ENCODE data around the gene SBK1. TPM values are rescaled to one million over a fixed set of nuclear protein-coding genes. Genes with fewer than 3 reads are reported as not detected.

The SBK1 gene
- total and polyA plus RNA-seq, 9 donors = 0.32 to 1.5 (median 0.79) TPM

DNA sequence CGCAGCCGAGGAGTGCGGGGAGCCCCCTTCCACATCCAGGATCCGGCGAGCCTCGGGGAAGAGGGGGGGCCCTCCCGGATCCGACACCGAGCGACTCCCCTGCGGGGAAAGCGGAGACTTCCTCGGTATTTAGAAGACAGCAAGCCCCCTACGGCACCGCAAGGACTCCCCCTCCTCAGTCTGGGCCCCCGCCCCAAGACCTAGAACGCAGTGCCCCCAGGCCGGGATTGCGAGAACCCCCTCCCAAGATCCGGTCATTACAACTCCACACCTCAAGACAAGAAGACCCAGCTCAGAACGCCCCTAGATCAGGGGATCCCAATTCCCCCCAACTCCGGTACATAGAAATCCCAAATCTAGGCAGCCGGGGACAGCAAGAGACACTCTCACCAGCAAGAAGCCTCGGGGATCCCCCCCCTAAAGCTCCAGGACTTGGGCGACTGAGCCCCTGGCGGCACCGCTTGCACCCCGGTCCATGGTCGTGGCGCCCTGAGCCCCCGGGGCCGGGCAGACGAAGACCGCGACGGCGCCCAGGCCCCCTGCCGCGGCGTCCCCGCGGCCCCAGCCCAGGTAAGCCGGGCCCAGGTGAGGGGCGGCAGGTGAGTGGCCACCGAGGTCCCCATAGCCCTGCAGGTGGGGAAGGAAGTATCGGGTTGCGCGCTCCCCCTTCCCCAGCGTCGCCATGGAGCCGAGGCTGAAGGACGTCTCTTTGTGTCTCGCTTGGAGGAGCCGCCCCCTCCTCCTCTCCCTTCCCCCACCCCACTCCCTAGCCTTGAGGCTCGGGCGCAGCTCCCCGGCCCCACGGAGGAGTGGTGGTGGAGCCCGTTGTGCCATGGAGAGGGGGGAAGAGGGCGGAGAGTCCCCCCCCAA is 641 bp downstream of the SBK1 start:
- Histone ChIP-seq H3K9me3 (no peaks in the 10 kb centered on the region), H3K4me1 (ENCODE audit: insufficient read depth) (peaks cover 7% of the 10 kb centered on the region), H3K4me3 (peak overlapping the region; percentile 45), H3K27ac (peak overlapping the region in 1 of 2 donors; percentile 44), H3K27me3 (no peaks in the 10 kb centered on the region), H3K36me3 (no peaks in the 10 kb centered on the region)
- WGBS, 3 donors = 0 to 1% (median 1%) methylated on average over 44 to 60 of the region's 60 CpGs
- DNase-seq = peak in 3 of 5 donors; percentile 36 to 43 (median 40)
- intact Hi-C loops (cut with DNase I) = no loop called here
- TF ChIP-seq, protein P1, sequence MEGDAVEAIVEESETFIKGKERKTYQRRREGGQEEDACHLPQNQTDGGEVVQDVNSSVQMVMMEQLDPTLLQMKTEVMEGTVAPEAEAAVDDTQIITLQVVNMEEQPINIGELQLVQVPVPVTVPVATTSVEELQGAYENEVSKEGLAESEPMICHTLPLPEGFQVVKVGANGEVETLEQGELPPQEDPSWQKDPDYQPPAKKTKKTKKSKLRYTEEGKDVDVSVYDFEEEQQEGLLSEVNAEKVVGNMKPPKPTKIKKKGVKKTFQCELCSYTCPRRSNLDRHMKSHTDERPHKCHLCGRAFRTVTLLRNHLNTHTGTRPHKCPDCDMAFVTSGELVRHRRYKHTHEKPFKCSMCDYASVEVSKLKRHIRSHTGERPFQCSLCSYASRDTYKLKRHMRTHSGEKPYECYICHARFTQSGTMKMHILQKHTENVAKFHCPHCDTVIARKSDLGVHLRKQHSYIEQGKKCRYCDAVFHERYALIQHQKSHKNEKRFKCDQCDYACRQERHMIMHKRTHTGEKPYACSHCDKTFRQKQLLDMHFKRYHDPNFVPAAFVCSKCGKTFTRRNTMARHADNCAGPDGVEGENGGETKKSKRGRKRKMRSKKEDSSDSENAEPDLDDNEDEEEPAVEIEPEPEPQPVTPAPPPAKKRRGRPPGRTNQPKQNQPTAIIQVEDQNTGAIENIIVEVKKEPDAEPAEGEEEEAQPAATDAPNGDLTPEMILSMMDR (IDR thresholded peaks at IDR 0.05) = no peak
- TF ChIP-seq EP300 (IDR thresholded peaks at IDR 0.05) = no peak
- TF ChIP-seq POLR2A (IDR thresholded peaks at IDR 0.05) = no peak

DNA sequence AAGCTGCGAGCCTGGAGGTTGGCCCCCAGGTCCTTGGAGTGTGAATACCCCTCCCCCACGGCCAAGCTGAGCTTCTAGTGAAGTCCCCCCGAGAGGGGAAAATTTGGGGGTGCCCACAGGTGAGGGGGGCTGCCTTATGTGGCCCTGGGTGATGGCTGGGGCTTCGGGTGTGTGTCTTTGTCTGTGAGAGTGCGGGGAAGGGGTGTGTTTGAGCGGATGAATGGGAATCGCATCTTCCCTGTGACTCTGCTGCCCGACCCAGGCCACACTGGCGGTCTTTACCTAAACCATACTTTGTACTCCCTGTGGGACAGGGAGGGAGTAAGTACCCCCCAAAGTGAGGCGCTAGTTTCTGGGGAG is 1.3 kb downstream of the SBK1 start:
- WGBS, 3 donors = 18 to 30% (median 26%) methylated on average over 10 of the region's 10 CpGs
- intact Hi-C loops (cut with DNase I) = no loop called here
- Histone ChIP-seq H3K9me3 (no peaks in the 10 kb centered on the region), H3K27ac (no peak overlapping the region), H3K4me3 (no peak overlapping the region), H3K27me3 (no peaks in the 10 kb centered on the region), H3K4me1 (ENCODE audit: insufficient read depth) (peaks cover 7% of the 10 kb centered on the region), H3K36me3 (no peaks in the 10 kb centered on the region)
- DNase-seq = no peak
- TF ChIP-seq POLR2A (IDR thresholded peaks at IDR 0.05) (no peak), EP300 (IDR thresholded peaks at IDR 0.05) (no peak)
- TF ChIP-seq, protein P1 (IDR thresholded peaks at IDR 0.05) = no peak

DNA sequence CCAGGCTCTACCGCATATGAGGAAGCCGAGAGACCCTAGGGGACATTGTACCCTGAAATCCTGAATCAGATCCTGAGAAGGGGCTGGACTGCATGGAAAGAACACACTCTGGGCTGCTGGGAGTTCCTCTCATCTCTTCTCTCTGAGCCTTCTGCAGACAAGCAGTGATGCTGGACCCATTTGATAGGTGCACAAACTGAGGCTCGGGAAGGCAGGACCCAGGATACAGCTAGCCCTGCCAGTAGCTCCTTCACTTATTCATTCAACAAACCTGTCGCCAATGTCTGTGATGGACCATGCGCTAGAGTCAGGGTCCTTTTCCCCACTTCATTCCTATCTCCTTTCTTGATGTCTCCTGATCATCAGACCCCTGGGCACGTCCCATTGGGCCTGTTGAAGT is 1.9 kb downstream of the SBK1 start:
- TF ChIP-seq, protein P1 (IDR thresholded peaks at IDR 0.05) = no peak
- TF ChIP-seq POLR2A (IDR thresholded peaks at IDR 0.05) (no peak), EP300 (IDR thresholded peaks at IDR 0.05) (no peak)
- DNase-seq = no peak

DNA sequence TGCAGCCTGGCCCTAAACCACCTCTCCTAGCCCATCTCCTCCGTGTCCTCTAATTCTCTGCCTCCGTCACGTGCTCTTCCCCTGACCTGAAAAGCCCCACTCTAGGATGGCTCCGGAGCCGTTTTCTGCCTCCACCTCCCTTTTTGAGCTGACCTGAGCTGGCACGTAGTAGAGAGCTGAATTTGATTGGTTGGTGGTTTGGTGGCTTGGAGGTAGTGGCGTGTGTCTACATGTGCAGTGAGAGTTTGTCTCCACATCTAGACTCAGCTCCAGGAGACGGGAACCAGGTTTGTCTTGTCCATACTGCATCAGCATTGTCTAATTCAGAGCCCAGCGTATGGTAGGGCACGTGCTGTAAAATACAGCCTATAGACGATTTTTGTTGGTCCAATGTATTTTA is 3.0 kb downstream of the SBK1 start:
- Histone ChIP-seq H3K4me3 (no peak overlapping the region), H3K27ac (no peak overlapping the region), H3K9me3 (no peaks in the 10 kb centered on the region), H3K4me1 (ENCODE audit: insufficient read depth) (peaks cover 7% of the 10 kb centered on the region), H3K36me3 (no peaks in the 10 kb centered on the region), H3K27me3 (no peaks in the 10 kb centered on the region)
- WGBS, 3 donors = 74 to 76% (median 75%) methylated on average over 11 of the region's 11 CpGs
- DNase-seq = no peak
- no peak for TF ChIP-seq POLR2A (IDR thresholded peaks at IDR 0.05)
- TF ChIP-seq EP300 (IDR thresholded peaks at IDR 0.05) = no peak
- TF ChIP-seq, protein P1 (IDR thresholded peaks at IDR 0.05) = no peak
- intact Hi-C loops (cut with DNase I) = no loop called here

More for the DNA sequence above, 1.9 kb downstream of the SBK1 start:
- no peaks in the 10 kb centered on the region for H3K27me3 ChIP-seq
- no peaks in the 10 kb centered on the region for H3K36me3 ChIP-seq
- no peak overlapping the region for H3K4me3 ChIP-seq
- H3K4me1 ChIP-seq (ENCODE audit: insufficient read depth) = peaks cover 7% of the 10 kb centered on the region
- WGBS, 3 donors = 83 to 89% (median 87%) methylated on average over 6 of the region's 6 CpGs
- H3K9me3 ChIP-seq = no peaks in the 10 kb centered on the region
- intact Hi-C loops (cut with DNase I) = no loop called here
- no peak overlapping the region for H3K27ac ChIP-seq
